OCI-LY3 (cell line): ENCODE measurements around the gene CEP57L1.

Experiments used
- CTCF ChIP-seq: fragments of 200-600, 300-600 bp; sonication (generic); IDR thresholded peaks from 2 replicates; pipeline ENCODE4 v1.5.1; 2014; ENCODE audit warnings: antibody characterized with exemption, low read length, low read depth
- EZH2phosphoT487 ChIP-seq: fragments of 200-600 bp; shearing (Covaris generic); IDR thresholded peaks from 2 replicates; pipeline ENCODE4 v1.6.1; 2018; ENCODE audit warnings: antibody characterized with exemption, mixed run types, low read depth

DNA sequence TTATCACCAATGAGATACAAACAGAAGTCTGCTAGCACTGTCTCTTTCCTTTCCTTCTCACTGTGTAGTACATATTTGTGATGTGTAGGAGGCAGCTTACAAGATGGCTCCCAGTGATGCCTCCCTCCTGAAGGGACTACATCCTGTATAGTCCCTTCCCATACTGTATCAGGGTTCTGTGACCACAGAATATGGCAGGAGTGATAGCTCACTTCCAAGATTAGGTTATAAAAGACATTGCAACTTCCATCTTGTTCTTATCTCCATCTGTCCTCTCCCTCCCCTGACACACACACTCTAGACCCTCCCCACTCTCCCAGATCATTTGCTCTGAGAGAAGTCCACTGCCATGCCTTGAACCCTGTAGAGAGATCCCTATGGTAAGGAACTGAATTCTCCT lies 38.6 kb upstream of the CEP57L1 start:
- no peak for TF ChIP-seq CTCF
- no peak for TF ChIP-seq EZH2phosphoT487
